Activated naive CD4-positive, alpha-beta T cell treated with anti-CD3 and anti-CD28 coated beads for 36 hours (primary cell): ENCODE data around the gene MYL7. TPM values are rescaled to one million over a fixed set of nuclear protein-coding genes. Genes with fewer than 3 reads are reported as not detected.

Experiments used
- CTCF ChIA-PET: fragments of 350-600 bp; sonication (Branson Sonifier 250); formaldehyde crosslinking; loops from one replicate; lab custom pipeline; 2021; ENCODE audit warnings: antibody characterized with exemption; lab: Charles Lee
- DNase-seq: peaks from one replicate; pipeline ENCODE4 v3.0.0-alpha.2; 2020
- H3K27ac Mint-ChIP-seq: one replicate; pipeline ENCODE4 v1.8.0; 2021; ENCODE audit warnings: mild to moderate bottlenecking, mixed read lengths
- H3K27me3 Mint-ChIP-seq: one replicate; pipeline ENCODE4 v1.8.0; 2021; ENCODE audit warnings: low read depth, mixed read lengths
- H3K36me3 Mint-ChIP-seq: one replicate; pipeline ENCODE4 v1.8.0; 2021; ENCODE audit warnings: low read depth, mixed read lengths
- H3K4me1 Mint-ChIP-seq: one replicate; pipeline ENCODE4 v1.8.0; 2021; ENCODE audit warnings: low read depth, mixed read lengths
- H3K4me3 Mint-ChIP-seq: one replicate; pipeline ENCODE4 v1.8.0; 2021; ENCODE audit warnings: mild to moderate bottlenecking, moderate library complexity, mixed read lengths
- H3K9me3 Mint-ChIP-seq: one replicate; pipeline ENCODE4 v1.8.0; 2021; ENCODE audit warnings: mixed read lengths
- intact Hi-C: fragments of 100-400 bp; cut with micrococcal nuclease; formaldehyde crosslinking; loops from one replicate; pipeline ENCODE4 v1.15.1; 2023
- total RNA-seq, 2 experiments: library from RNA; stranded (reverse); gene quantifications; one replicate each; pipeline ENCODE4 v1.2.3, GENCODE V29; 2021

MYL7 gene
- not detected for total RNA-seq

GRCh38 chr7:44141221-44141850 lies at the start of gene MYL7:
TSS of gene MYL7 (minus strand) at chr7:44141332. CDS start at chr7:44141305, 27 bp downstream.
- Mint-ChIP-seq H3K9me3 (no peaks in the 10 kb centered on the region), H3K27me3 (peaks cover 4% of the 10 kb centered on the region), H3K4me3 (no peak within 1 kb of the TSS), H3K4me1 (peaks cover 9% of the 10 kb centered on the region), H3K36me3 (no peaks in the 10 kb centered on the region), H3K27ac (no peak within 1 kb of the TSS)
- no peak for DNase-seq
- intact Hi-C loops: no loop called here
- CTCF ChIA-PET: no interaction called here

- H3K36me3 Mint-ChIP-seq: no peaks in the 10 kb centered on the region
- DNase-seq: no peak
- H3K9me3 Mint-ChIP-seq: peaks cover 1% of the 10 kb centered on the region
- H3K4me3 Mint-ChIP-seq: no peak overlapping the region
- no peak overlapping the region for H3K27ac Mint-ChIP-seq
- intact Hi-C loops: no loop called here
- peaks cover 2% of the 10 kb centered on the region for H3K27me3 Mint-ChIP-seq
- CTCF ChIA-PET: no interaction called here
- peaks cover 8% of the 10 kb centered on the region for H3K4me1 Mint-ChIP-seq
Observed at GRCh38 chr7:44189993-44190872, 49.1 kb upstream of the MYL7 start.

- peaks cover 8% of the 10 kb centered on the region for H3K4me1 Mint-ChIP-seq
- no peaks in the 10 kb centered on the region for H3K36me3 Mint-ChIP-seq
- no peak within 1 kb of the TSS for H3K27ac Mint-ChIP-seq
- CTCF ChIA-PET: no interaction called here
- H3K9me3 Mint-ChIP-seq: peaks cover 1% of the 10 kb centered on the region
- H3K4me3 Mint-ChIP-seq: no peak within 1 kb of the TSS
- no peak for DNase-seq
- peaks cover 2% of the 10 kb centered on the region for H3K27me3 Mint-ChIP-seq
- intact Hi-C loops: no loop called here
Observed at GRCh38 chr7:44189286-44189992, 48.3 kb upstream of the MYL7 start, which contains the start of gene GCK. TSS of gene GCK (minus strand) at chr7:44189439. CDS start at chr7:44188953, 486 bp downstream.

GRCh38 chr7:44188480-44189225 lies 47.5 kb upstream of the MYL7 start:
- no peak for DNase-seq
- CTCF ChIA-PET: no interaction called here
- Mint-ChIP-seq H3K27ac (no peak overlapping the region), H3K36me3 (no peaks in the 10 kb centered on the region), H3K27me3 (peaks cover 2% of the 10 kb centered on the region), H3K4me3 (no peak overlapping the region), H3K9me3 (no peaks in the 10 kb centered on the region), H3K4me1 (peaks cover under 1% of the 10 kb centered on the region)
- intact Hi-C loops: no loop called here

GRCh38 chr7:44187636-44188416 lies 46.7 kb upstream of the MYL7 start:
- Mint-ChIP-seq H3K27ac (no peak overlapping the region), H3K36me3 (no peaks in the 10 kb centered on the region), H3K4me3 (no peak overlapping the region), H3K27me3 (no peaks in the 10 kb centered on the region), H3K9me3 (peaks cover 3% of the 10 kb centered on the region), H3K4me1 (no peaks in the 10 kb centered on the region)
- DNase-seq: no peak
- intact Hi-C loops: no loop called here
- CTCF ChIA-PET: no interaction called here

- no peak for DNase-seq
- H3K36me3 Mint-ChIP-seq: no peaks in the 10 kb centered on the region
- H3K27ac Mint-ChIP-seq: no peak overlapping the region
- intact Hi-C loops: no loop called here
- CTCF ChIA-PET: no interaction called here
- no peaks in the 10 kb centered on the region for H3K27me3 Mint-ChIP-seq
- no peaks in the 10 kb centered on the region for H3K4me1 Mint-ChIP-seq
- peaks cover 6% of the 10 kb centered on the region for H3K9me3 Mint-ChIP-seq
- H3K4me3 Mint-ChIP-seq: no peak overlapping the region
Observed at GRCh38 chr7:44186736-44187135, 45.6 kb upstream of the MYL7 start.

GRCh38 chr7:44185729-44186128 lies 44.6 kb upstream of the MYL7 start:
- intact Hi-C loops: no loop called here
- no peaks in the 10 kb centered on the region for H3K4me1 Mint-ChIP-seq
- H3K4me3 Mint-ChIP-seq: no peak overlapping the region
- H3K27me3 Mint-ChIP-seq: no peaks in the 10 kb centered on the region
- H3K9me3 Mint-ChIP-seq: peaks cover 6% of the 10 kb centered on the region
- DNase-seq: no peak
- H3K36me3 Mint-ChIP-seq: no peaks in the 10 kb centered on the region
- no peak overlapping the region for H3K27ac Mint-ChIP-seq
- CTCF ChIA-PET: no interaction called here

- Mint-ChIP-seq H3K4me3 (no peak overlapping the region), H3K27me3 (no peaks in the 10 kb centered on the region), H3K36me3 (no peaks in the 10 kb centered on the region), H3K9me3 (peaks cover 6% of the 10 kb centered on the region), H3K4me1 (no peaks in the 10 kb centered on the region), H3K27ac (no peak overlapping the region)
- no peak for DNase-seq
- intact Hi-C loops: no loop called here
- CTCF ChIA-PET: no interaction called here
Observed at GRCh38 chr7:44184873-44185446, 43.8 kb upstream of the MYL7 start.

- H3K4me1 Mint-ChIP-seq: no peaks in the 10 kb centered on the region
- no peaks in the 10 kb centered on the region for H3K36me3 Mint-ChIP-seq
- intact Hi-C loops: no loop called here
- H3K9me3 Mint-ChIP-seq: peaks cover 6% of the 10 kb centered on the region
- no peak overlapping the region for H3K4me3 Mint-ChIP-seq
- CTCF ChIA-PET: no interaction called here
- no peak overlapping the region for H3K27ac Mint-ChIP-seq
- H3K27me3 Mint-ChIP-seq: no peaks in the 10 kb centered on the region
- no peak for DNase-seq
Observed at GRCh38 chr7:44184206-44184872, 43.2 kb upstream of the MYL7 start.

- H3K4me1 Mint-ChIP-seq: no peaks in the 10 kb centered on the region
- no peak for DNase-seq
- no peak overlapping the region for H3K27ac Mint-ChIP-seq
- H3K4me3 Mint-ChIP-seq: no peak overlapping the region
- intact Hi-C loops: no loop called here
- no peaks in the 10 kb centered on the region for H3K27me3 Mint-ChIP-seq
- H3K36me3 Mint-ChIP-seq: no peaks in the 10 kb centered on the region
- H3K9me3 Mint-ChIP-seq: peaks cover 6% of the 10 kb centered on the region
- CTCF ChIA-PET: no interaction called here
Observed at GRCh38 chr7:44183386-44183785, 42.3 kb upstream of the MYL7 start.

- Mint-ChIP-seq H3K36me3 (no peaks in the 10 kb centered on the region), H3K9me3 (peaks cover 6% of the 10 kb centered on the region), H3K4me1 (no peaks in the 10 kb centered on the region), H3K27ac (no peak overlapping the region), H3K4me3 (no peak overlapping the region), H3K27me3 (no peaks in the 10 kb centered on the region)
- DNase-seq: no peak
- intact Hi-C loops: no loop called here
- CTCF ChIA-PET: no interaction called here
Observed at GRCh38 chr7:44182827-44183226, 41.7 kb upstream of the MYL7 start.
